Keratinocyte (primary cell): Measurements from ENCODE around the gene ZC3H7A. TPM values are rescaled to one million over a fixed set of nuclear protein-coding genes. Genes with fewer than 3 reads are reported as not detected.

Source experiments
- DNase-seq: peaks from one replicate; pipeline ENCODE4 v3.0.0-alpha.2; 2011; ENCODE audit warnings: low read depth, missing footprints, low spot score
- FAIRE-seq: peaks from 2 replicates; lab custom pipeline; 2011; peaks lifted over from hg19 to GRCh38; lab: Jason Lieb, UNC
- H2AFZ ChIP-seq: 2 replicates; pipeline ENCODE4 v1.6.0; 2012; ENCODE audit warnings: low read length, control low read depth, inconsistent platforms; ENCODE audit not compliant: control insufficient read depth
- H3K27ac ChIP-seq: 2 replicates; pipeline ENCODE4 v1.5.1; 2011; ENCODE audit warnings: low read length; ENCODE audit not compliant: control insufficient read depth, insufficient read depth
- H3K27me3 ChIP-seq: 3 replicates; pipeline ENCODE4 v1.6.0; 2011; ENCODE audit warnings: low read length; ENCODE audit not compliant: control insufficient read depth, insufficient read depth; ENCODE audit errors: extremely low read depth
- H3K36me3 ChIP-seq, 2 experiments: 2 replicates in 1 of 2; 3 replicates in 1 of 2; pipeline ENCODE4 v1.5.1; 2011; ENCODE audit warnings: low read length in 2 of 2, mild to moderate bottlenecking in 1 of 2; ENCODE audit not compliant: control insufficient read depth in 2 of 2, insufficient read depth in 2 of 2; ENCODE audit errors: extremely low read depth in 1 of 2
- H3K4me1 ChIP-seq: 3 replicates; pipeline ENCODE4 v1.5.1; 2011; ENCODE audit warnings: low read length; ENCODE audit not compliant: control insufficient read depth, insufficient read depth; ENCODE audit errors: extremely low read depth
- H3K4me2 ChIP-seq: 3 replicates; pipeline ENCODE4 v1.6.0; 2011; ENCODE audit warnings: low read depth, low read length; ENCODE audit not compliant: control insufficient read depth, insufficient read depth; ENCODE audit errors: extremely low read depth
- H3K4me3 ChIP-seq, 3 experiments: fragments of 200-600 bp in 1 of 3; sonication (generic) in 1 of 3; 2 replicates in 2 of 3; 3 replicates in 1 of 3; pipeline ENCODE4 v1.5.1; 2011 to 2016; ENCODE audit warnings: low read length in 3 of 3, mild to moderate bottlenecking in 3 of 3, control low read depth in 2 of 3, inconsistent platforms in 1 of 3, low read depth in 1 of 3, mixed read lengths in 1 of 3, mixed run types in 1 of 3, moderate library complexity in 1 of 3; ENCODE audit not compliant: control insufficient read depth in 2 of 3, insufficient read depth in 2 of 3; ENCODE audit errors: extremely low read depth in 1 of 3
- H3K79me2 ChIP-seq: 2 replicates; pipeline ENCODE4 v1.6.0; 2012; ENCODE audit warnings: low read length; ENCODE audit not compliant: control insufficient read depth, insufficient read depth
- H3K9ac ChIP-seq: 3 replicates; pipeline ENCODE4 v1.6.0; 2011; ENCODE audit warnings: low read length; ENCODE audit not compliant: control insufficient read depth, insufficient read depth; ENCODE audit errors: extremely low read depth
- H3K9me1 ChIP-seq: 3 replicates; pipeline ENCODE4 v1.6.0; 2011; ENCODE audit warnings: low read length; ENCODE audit not compliant: control insufficient read depth, insufficient read depth; ENCODE audit errors: extremely low read depth
- H3K9me3 ChIP-seq: 2 replicates; pipeline ENCODE4 v1.5.1; 2012; ENCODE audit warnings: low read depth, low read length; ENCODE audit not compliant: control insufficient read depth
- H4K20me1 ChIP-seq: 3 replicates; pipeline ENCODE4 v1.6.0; 2011; ENCODE audit warnings: low read length; ENCODE audit not compliant: control insufficient read depth, insufficient read depth; ENCODE audit errors: extremely low read depth
- EZH2 ChIP-seq: IDR thresholded peaks from one replicate; pipeline ENCODE4 v1.6.1; 2012; ENCODE audit warnings: inconsistent platforms, mild to moderate bottlenecking, low read length, moderate library complexity
- dilution Hi-C: fragments of 300-500 bp; cut with MboI; formaldehyde crosslinking; loops from one replicate; pipeline ENCODE4 v1.7.0; 2020; ENCODE audit warnings: low sequenced_read_pairs; ENCODE audit not compliant: extremely low pct_ligation_motif_present
- polyA plus RNA-seq, 5 experiments: library from polyadenylated mRNA; depleted of rRNA in 3 of 5; stranded (reverse) in 3 of 5; stranded (forward) in 1 of 5; unstranded in 1 of 5; fragments of >200 nt; gene quantifications; 1 replicate in 1 of 5; 2 replicates in 3 of 5; 3 replicates in 1 of 5; pipeline versions ENCODE4 v1.2.1 to v1.2.3, GENCODE V29; 2011 to 2012; ENCODE audit warnings: missing spikeins in 2 of 5, low read depth in 1 of 5, low replicate concordance in 1 of 5
- TF ChIP-seq, protein P1 (sequence below), 3 experiments: IDR thresholded peaks in 1 of 3; conservative IDR thresholded peaks in 1 of 3; optimal IDR thresholded peaks in 1 of 3; 2 replicates in 2 of 3; 3 replicates in 1 of 3; pipeline versions ENCODE3 to v1.5.1; 2011; ENCODE audit warnings: low read length in 3 of 3, mild to moderate bottlenecking in 3 of 3, moderate library complexity in 2 of 3, control low read depth in 1 of 3, inconsistent platforms in 1 of 3; ENCODE audit not compliant: insufficient read depth in 2 of 3; ENCODE audit errors: extremely low read depth in 1 of 3

The ZC3H7A gene
- polyA plus RNA-seq, 1 donor (not counting 4 experiments of a cell fraction or from before 2014, with no cell fraction given) = 43.9 TPM

GRCh38 chr16:11835891-11836649, 39.0 kb upstream of the ZC3H7A start:
- Histone ChIP-seq H3K9me3 (no peaks in the 10 kb centered on the region), H3K36me3 (peaks cover 22 to 30% of the 10 kb centered on the region in 2 experiments), H3K79me2 (peaks cover 4% of the 10 kb centered on the region), H3K9me1 (peaks cover 2% of the 10 kb centered on the region), H3K27ac (no peak overlapping the region), H3K9ac (no peak overlapping the region), H3K27me3 (no peaks in the 10 kb centered on the region), H3K4me1 (peaks cover 18% of the 10 kb centered on the region), H4K20me1 (peaks cover 5% of the 10 kb centered on the region), H3K4me2 (no peak overlapping the region), H3K4me3 (no peak overlapping the region), H2AFZ (no peak overlapping the region)
- DNase-seq (no peak), FAIRE-seq (no peak)
- TF ChIP-seq, protein P1, sequence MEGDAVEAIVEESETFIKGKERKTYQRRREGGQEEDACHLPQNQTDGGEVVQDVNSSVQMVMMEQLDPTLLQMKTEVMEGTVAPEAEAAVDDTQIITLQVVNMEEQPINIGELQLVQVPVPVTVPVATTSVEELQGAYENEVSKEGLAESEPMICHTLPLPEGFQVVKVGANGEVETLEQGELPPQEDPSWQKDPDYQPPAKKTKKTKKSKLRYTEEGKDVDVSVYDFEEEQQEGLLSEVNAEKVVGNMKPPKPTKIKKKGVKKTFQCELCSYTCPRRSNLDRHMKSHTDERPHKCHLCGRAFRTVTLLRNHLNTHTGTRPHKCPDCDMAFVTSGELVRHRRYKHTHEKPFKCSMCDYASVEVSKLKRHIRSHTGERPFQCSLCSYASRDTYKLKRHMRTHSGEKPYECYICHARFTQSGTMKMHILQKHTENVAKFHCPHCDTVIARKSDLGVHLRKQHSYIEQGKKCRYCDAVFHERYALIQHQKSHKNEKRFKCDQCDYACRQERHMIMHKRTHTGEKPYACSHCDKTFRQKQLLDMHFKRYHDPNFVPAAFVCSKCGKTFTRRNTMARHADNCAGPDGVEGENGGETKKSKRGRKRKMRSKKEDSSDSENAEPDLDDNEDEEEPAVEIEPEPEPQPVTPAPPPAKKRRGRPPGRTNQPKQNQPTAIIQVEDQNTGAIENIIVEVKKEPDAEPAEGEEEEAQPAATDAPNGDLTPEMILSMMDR (optimal IDR thresholded peaks at IDR 0.05 in 1 of 3, IDR thresholded peaks at IDR 0.05 in 1 of 3, conservative IDR thresholded peaks at IDR 0.05 in 1 of 3; ENCODE audit: extremely low read depth in 1 of 3, insufficient read depth in 2 of 3, low read length in 3 of 3) = no peak
- no peak for TF ChIP-seq EZH2
- dilution Hi-C loops = no loop called here

DNA sequence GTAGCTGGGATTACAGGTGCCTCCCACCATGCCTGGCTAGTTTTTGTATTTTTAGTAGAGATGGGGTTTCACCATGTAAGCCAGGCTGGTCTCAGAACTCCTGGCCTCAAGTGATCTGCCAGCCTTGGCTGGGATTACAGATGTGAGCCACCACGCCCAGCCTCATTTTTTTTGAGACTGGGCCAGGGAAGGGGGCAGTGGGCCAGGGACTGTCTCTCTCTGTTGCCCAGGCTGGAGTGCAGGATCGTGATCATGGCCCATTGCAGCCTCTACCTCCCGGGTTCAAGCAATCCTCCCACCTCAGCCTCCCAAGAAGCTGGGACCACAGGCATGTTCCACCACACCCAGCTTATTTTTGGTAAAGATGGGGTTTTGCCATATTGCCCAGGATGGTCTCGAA, 38.3 kb upstream of the ZC3H7A start:
- peaks cover 18 to 29% of the 10 kb centered on the region in 2 experiments for H3K36me3 ChIP-seq

More for the DNA sequence above, 38.3 kb upstream of the ZC3H7A start:
- peaks cover 18% of the 10 kb centered on the region for H3K4me1 ChIP-seq
- FAIRE-seq (no peak), DNase-seq (no peak)
- H3K9me1 ChIP-seq = peaks cover 2% of the 10 kb centered on the region
- H4K20me1 ChIP-seq = peaks cover 5% of the 10 kb centered on the region
- H3K27ac ChIP-seq = no peak overlapping the region
- TF ChIP-seq, protein P1 (optimal IDR thresholded peaks at IDR 0.05 in 1 of 3, IDR thresholded peaks at IDR 0.05 in 1 of 3, conservative IDR thresholded peaks at IDR 0.05 in 1 of 3; ENCODE audit: extremely low read depth in 1 of 3, insufficient read depth in 2 of 3, low read length in 3 of 3) = no peak
- no peak for TF ChIP-seq EZH2
- H3K27me3 ChIP-seq = no peaks in the 10 kb centered on the region
- no peak overlapping the region for H3K4me2 ChIP-seq
- no peak overlapping the region for H3K9ac ChIP-seq
- peaks cover 1% of the 10 kb centered on the region for H3K79me2 ChIP-seq
- H3K9me3 ChIP-seq = no peaks in the 10 kb centered on the region
- no peak overlapping the region for H2AFZ ChIP-seq
- dilution Hi-C loops = no loop called here
- H3K4me3 ChIP-seq = no peak overlapping the region
